Lower leg skin (tissue), 3 donors: ENCODE data around the gene ASTN1.

ENCODE experiments used
- CTCF ChIP-seq, 3 donors: fragments of 450-650 bp; IDR thresholded peaks; one replicate each; pipeline ENCODE4 v1.5.1; 2016; ENCODE audit warnings: antibody characterized with exemption in 3 of 3, mild to moderate bottlenecking in 3 of 3, moderate library complexity in 2 of 3
- POLR2A ChIP-seq, 2 donors: fragments of 450-650 bp; IDR thresholded peaks; one replicate each; pipeline ENCODE4 v1.6.1; 2016 to 2017; ENCODE audit warnings: antibody characterized with exemption in 2 of 2, mild to moderate bottlenecking in 1 of 2, moderate library complexity in 1 of 2

- TF ChIP-seq CTCF (IDR thresholded peaks at IDR 0.05), result no peak
- no peak for TF ChIP-seq POLR2A (IDR thresholded peaks at IDR 0.05)
Observed at GRCh38 chr1:176820391-176821031, 344.0 kb downstream of the ASTN1 start.
